OCI-M1 (cell line): ENCODE measurements around the gene DOCK10.
"Not testable (repeated sequence)": the region's sequence is repeated elsewhere in the genome, so short reads cannot be mapped to it uniquely, and the experiment has no call there.

Source experiments
- DNase-seq: peaks from one replicate; lab custom pipeline; 2025; lab: John Stamatoyannopoulos, UW

Gene DOCK10

GRCh38 chr2:225041851-225042799, at the start of gene DOCK10:
Gene DOCK10 (minus strand): TSS chr2:225042468. CDS start chr2:225042374, 94 bp downstream.
- no peak for DNase-seq

- DNase-seq: no peak
Measured at GRCh38 chr2:225091336-225091735, 49.1 kb upstream of the DOCK10 start.

GRCh38 chr2:225090746-225091145, 48.5 kb upstream of the DOCK10 start:
- no peak for DNase-seq

GRCh38 chr2:225086915-225087314, 44.6 kb upstream of the DOCK10 start:
- DNase-seq: no peak

GRCh38 chr2:225086439-225086838, 44.2 kb upstream of the DOCK10 start:
- no peak for DNase-seq

GRCh38 chr2:225083276-225083675, 41.0 kb upstream of the DOCK10 start:
- DNase-seq: no peak

GRCh38 chr2:225076125-225076524, 33.9 kb upstream of the DOCK10 start:
- no peak for DNase-seq

GRCh38 chr2:225074919-225075681, 32.8 kb upstream of the DOCK10 start:
- DNase-seq: no peak

- DNase-seq: no peak
Measured at GRCh38 chr2:225074366-225074765, 32.1 kb upstream of the DOCK10 start.

- no peak for DNase-seq
Measured at GRCh38 chr2:225073198-225073597, 30.9 kb upstream of the DOCK10 start.

GRCh38 chr2:225072444-225072843, 30.2 kb upstream of the DOCK10 start:
- DNase-seq: no peak

- no peak for DNase-seq
Measured at GRCh38 chr2:225070811-225071210, 28.5 kb upstream of the DOCK10 start.

GRCh38 chr2:225069966-225070365, 27.7 kb upstream of the DOCK10 start:
- no peak for DNase-seq

GRCh38 chr2:225069477-225069876, 27.2 kb upstream of the DOCK10 start:
- no peak for DNase-seq

GRCh38 chr2:225065882-225066281, 23.6 kb upstream of the DOCK10 start:
- no peak for DNase-seq

GRCh38 chr2:225064928-225065327, 22.7 kb upstream of the DOCK10 start:
- no peak for DNase-seq

GRCh38 chr2:225064362-225064761, 22.1 kb upstream of the DOCK10 start:
- DNase-seq: no peak

GRCh38 chr2:225056330-225057073, 14.2 kb upstream of the DOCK10 start:
- no peak for DNase-seq

- no peak for DNase-seq
Measured at GRCh38 chr2:225055714-225056113, 13.4 kb upstream of the DOCK10 start.

GRCh38 chr2:225052703-225053102, 10.4 kb upstream of the DOCK10 start:
- DNase-seq: no peak

GRCh38 chr2:225047502-225047901, 5.2 kb upstream of the DOCK10 start:
- DNase-seq: not testable (repeated sequence)

- DNase-seq: no peak
Measured at GRCh38 chr2:225042800-225043167, 516 bp upstream of the DOCK10 start.
